Breast epithelium (tissue), 4 donors: ENCODE results near the gene NCOA5. TPM values are rescaled to one million over a fixed set of nuclear protein-coding genes. Genes with fewer than 3 reads are reported as not detected.

Source experiments
- DNase-seq, 2 donors: peaks; one replicate each; pipeline ENCODE4 v3.0.0-alpha.2; 2019; ENCODE audit warnings: low spot score in 2 of 2
- H3K27ac ChIP-seq, 2 donors: fragments of 200-600 bp; sonication (generic) in 1 of 2; one replicate each; pipeline ENCODE4 v1.5.1; 2016 to 2019; ENCODE audit warnings: mild to moderate bottlenecking in 1 of 2
- H3K27me3 ChIP-seq, 2 donors: fragments of 200-600 bp; sonication (generic) in 1 of 2; one replicate each; pipeline versions ENCODE4 v1.5.1 to v1.6.0; 2017 to 2019; ENCODE audit warnings: control low read depth in 1 of 2, mild to moderate bottlenecking in 1 of 2
- H3K36me3 ChIP-seq: fragments of 200-600 bp; one replicate; pipeline ENCODE4 v1.5.1; 2019
- H3K4me1 ChIP-seq, 2 donors: fragments of 200-600 bp; sonication (generic); one replicate each; pipeline ENCODE4 v1.5.1; 2016 to 2019; ENCODE audit warnings: control low read depth in 1 of 2
- H3K4me3 ChIP-seq, 3 donors: fragments of 200-600 bp; sonication (generic); 1 replicate in 2 of 3; 2 replicates in 1 of 3; pipeline ENCODE4 v1.5.1; 2016 to 2019; ENCODE audit warnings: mild to moderate bottlenecking in 3 of 3, moderate library complexity in 2 of 3
- H3K9me3 ChIP-seq, 2 donors: fragments of 200-600 bp; sonication (generic) in 1 of 2; one replicate each; pipeline ENCODE4 v1.5.1; 2016 to 2019; ENCODE audit warnings: control low read depth in 1 of 2
- POLR2A ChIP-seq: fragments of 450-650 bp; IDR thresholded peaks from one replicate; pipeline ENCODE4 v1.6.1; 2016; ENCODE audit warnings: antibody characterized with exemption, mild to moderate bottlenecking, moderate library complexity
- POLR2AphosphoS5 ChIP-seq, 3 donors: sonication (generic); formaldehyde crosslinking; IDR thresholded peaks; one replicate each; pipeline ENCODE4 v1.6.1; 2017; ENCODE audit warnings: antibody characterized with exemption in 3 of 3
- intact Hi-C: fragments of 100-400 bp; cut with DNase I; formaldehyde crosslinking; loops from one replicate; pipeline ENCODE4 v1.15.1; 2023; ENCODE audit warnings: low total_unique reads
- total RNA-seq, 3 donors: library from RNA; depleted of rRNA; stranded (reverse); fragments of >200 nt; gene quantifications; one replicate each; pipeline ENCODE4 v1.1.0, GENCODE V29; 2016
- TF ChIP-seq, protein P1 (sequence below), 3 donors: fragments of 450-650 bp; IDR thresholded peaks; one replicate each; pipeline ENCODE4 v1.5.1; 2016 to 2017; ENCODE audit warnings: antibody characterized with exemption in 3 of 3, mild to moderate bottlenecking in 3 of 3, moderate library complexity in 3 of 3

NCOA5 gene
- total RNA-seq, 3 donors from 2014 or later: 30.1 to 59.7 (median 36.1) TPM

DNA sequence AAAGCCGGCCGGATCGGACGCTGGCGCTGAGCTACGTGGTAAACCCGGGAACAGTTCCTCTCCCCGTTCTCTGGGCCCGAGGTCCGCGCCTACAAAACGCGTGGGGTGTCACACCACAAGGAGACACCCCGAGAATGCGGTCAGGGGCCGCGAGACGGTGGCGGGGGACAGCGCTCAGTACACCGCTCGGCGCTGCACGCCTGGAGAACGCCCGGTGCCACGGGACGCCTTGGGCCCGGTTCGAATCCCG lies 670 bp downstream of the NCOA5 start:
- TF ChIP-seq POLR2AphosphoS5 (IDR thresholded peaks at IDR 0.05) (peak in 1 of 3 donors; percentile 7), POLR2A (no peak)
- TF ChIP-seq, protein P1, sequence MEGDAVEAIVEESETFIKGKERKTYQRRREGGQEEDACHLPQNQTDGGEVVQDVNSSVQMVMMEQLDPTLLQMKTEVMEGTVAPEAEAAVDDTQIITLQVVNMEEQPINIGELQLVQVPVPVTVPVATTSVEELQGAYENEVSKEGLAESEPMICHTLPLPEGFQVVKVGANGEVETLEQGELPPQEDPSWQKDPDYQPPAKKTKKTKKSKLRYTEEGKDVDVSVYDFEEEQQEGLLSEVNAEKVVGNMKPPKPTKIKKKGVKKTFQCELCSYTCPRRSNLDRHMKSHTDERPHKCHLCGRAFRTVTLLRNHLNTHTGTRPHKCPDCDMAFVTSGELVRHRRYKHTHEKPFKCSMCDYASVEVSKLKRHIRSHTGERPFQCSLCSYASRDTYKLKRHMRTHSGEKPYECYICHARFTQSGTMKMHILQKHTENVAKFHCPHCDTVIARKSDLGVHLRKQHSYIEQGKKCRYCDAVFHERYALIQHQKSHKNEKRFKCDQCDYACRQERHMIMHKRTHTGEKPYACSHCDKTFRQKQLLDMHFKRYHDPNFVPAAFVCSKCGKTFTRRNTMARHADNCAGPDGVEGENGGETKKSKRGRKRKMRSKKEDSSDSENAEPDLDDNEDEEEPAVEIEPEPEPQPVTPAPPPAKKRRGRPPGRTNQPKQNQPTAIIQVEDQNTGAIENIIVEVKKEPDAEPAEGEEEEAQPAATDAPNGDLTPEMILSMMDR (IDR thresholded peaks at IDR 0.05): no peak
- Histone ChIP-seq H3K4me1 (peaks cover 0 to 13% of the 10 kb centered on the region in 2 donors), H3K36me3 (no peaks in the 10 kb centered on the region), H3K27ac (peak overlapping the region; percentile 99), H3K9me3 (no peaks in the 10 kb centered on the region), H3K4me3 (peak overlapping the region; percentile 70 to 75 (median 72)), H3K27me3 (no peaks in the 10 kb centered on the region)
- intact Hi-C loops: no loop called here
- DNase-seq: peak in 1 of 2 donors; percentile 26

DNA sequence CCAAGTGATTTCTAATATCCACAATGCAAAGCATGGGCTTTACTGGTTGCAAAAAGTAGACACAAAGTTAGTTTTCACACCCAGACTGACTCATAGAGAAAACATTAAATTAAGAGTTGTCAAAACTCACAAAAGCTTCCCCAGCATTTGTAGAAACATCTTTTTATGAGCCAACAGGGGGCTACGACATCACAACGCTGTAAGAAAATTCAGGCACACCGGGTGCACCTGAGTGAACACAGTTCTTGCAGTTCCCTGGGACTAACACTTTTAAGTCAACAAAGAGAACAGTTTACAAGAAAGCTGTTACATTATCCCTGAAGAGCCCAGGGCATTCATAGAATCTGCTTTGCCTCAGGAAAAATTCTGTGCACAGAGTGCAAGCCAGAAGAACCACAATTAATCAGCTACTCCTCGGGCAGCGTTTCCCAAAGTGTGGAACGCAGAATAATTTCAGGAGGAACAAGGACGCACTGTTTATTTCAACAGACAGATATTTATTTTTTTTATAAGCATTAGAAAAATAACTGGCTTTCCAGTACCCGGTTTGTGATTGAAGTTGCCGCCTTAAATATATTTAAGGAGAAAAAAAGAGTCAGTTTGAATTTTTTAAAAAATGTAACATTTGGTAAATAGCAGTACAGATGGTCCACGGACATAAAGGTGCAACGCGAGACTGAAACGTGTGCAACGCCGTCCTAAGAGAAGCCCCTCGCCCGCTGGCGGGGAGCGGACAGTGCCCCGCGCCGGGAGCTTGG lies 1.2 kb downstream of the NCOA5 start:
- H3K27ac ChIP-seq: peak overlapping the region; percentile 99
- H3K4me3 ChIP-seq: peak overlapping the region; percentile 70 to 75 (median 72)
- no peaks in the 10 kb centered on the region for H3K9me3 ChIP-seq
- no peak for DNase-seq
- H3K4me1 ChIP-seq: peaks cover 0 to 15% of the 10 kb centered on the region in 2 donors
- intact Hi-C loops: no loop called here
- H3K27me3 ChIP-seq: no peaks in the 10 kb centered on the region
- no peaks in the 10 kb centered on the region for H3K36me3 ChIP-seq
- TF ChIP-seq, protein P1 (IDR thresholded peaks at IDR 0.05): no peak
- TF ChIP-seq POLR2A: no peak
- no peak for TF ChIP-seq POLR2AphosphoS5 (IDR thresholded peaks at IDR 0.05)

GRCh38 chr20:46087161-46087560 lies 2.6 kb downstream of the NCOA5 start:
- TF ChIP-seq, protein P1 (IDR thresholded peaks at IDR 0.05): peak in 1 of 3 donors; percentile 23
- TF ChIP-seq POLR2A: no peak
- Histone ChIP-seq H3K27me3 (no peaks in the 10 kb centered on the region), H3K9me3 (no peaks in the 10 kb centered on the region), H3K4me1 (peaks cover 0 to 20% of the 10 kb centered on the region in 2 donors), H3K36me3 (no peaks in the 10 kb centered on the region), H3K4me3 (no peak overlapping the region), H3K27ac (no peak overlapping the region)
- no peak for DNase-seq
- intact Hi-C loops: no loop called here

- intact Hi-C loops: no loop called here
- no peaks in the 10 kb centered on the region for H3K27me3 ChIP-seq
- H3K4me1 ChIP-seq: peaks cover 0 to 27% of the 10 kb centered on the region in 2 donors
- no peak overlapping the region for H3K4me3 ChIP-seq
- DNase-seq: no peak
- no peaks in the 10 kb centered on the region for H3K9me3 ChIP-seq
- peak overlapping the region in 1 of 2 donors; percentile 12 for H3K27ac ChIP-seq
- H3K36me3 ChIP-seq: no peaks in the 10 kb centered on the region
- TF ChIP-seq, protein P1 (IDR thresholded peaks at IDR 0.05): no peak
- no peak for TF ChIP-seq POLR2A
- TF ChIP-seq POLR2AphosphoS5 (IDR thresholded peaks at IDR 0.05): no peak
Measured at GRCh38 chr20:46085179-46085851, 4.4 kb downstream of the NCOA5 start.

- DNase-seq: no peak
- Histone ChIP-seq H3K27me3 (no peaks in the 10 kb centered on the region), H3K27ac (no peak overlapping the region), H3K4me3 (no peak overlapping the region), H3K36me3 (no peaks in the 10 kb centered on the region), H3K4me1 (peaks cover 0 to 29% of the 10 kb centered on the region in 2 donors), H3K9me3 (no peaks in the 10 kb centered on the region)
- intact Hi-C loops: no loop called here
- TF ChIP-seq, protein P1 (IDR thresholded peaks at IDR 0.05): no peak
- TF ChIP-seq POLR2AphosphoS5 (IDR thresholded peaks at IDR 0.05) (no peak), POLR2A (no peak)
Measured at GRCh38 chr20:46084805-46085178, 5.0 kb downstream of the NCOA5 start.
